Measurements from ENCODE around the gene SLC2A6. TPM values are rescaled to one million over a fixed set of nuclear protein-coding genes. Genes with fewer than 3 reads are reported as not detected.
"Not testable (repeated sequence)": the region's sequence is repeated elsewhere in the genome, so short reads cannot be mapped to it uniquely, and the experiment has no call there.

SLC2A6 gene
- total and polyA plus RNA-seq, 5 donors, result 1.7 to 4.0 (median 3.6) TPM

DNA sequence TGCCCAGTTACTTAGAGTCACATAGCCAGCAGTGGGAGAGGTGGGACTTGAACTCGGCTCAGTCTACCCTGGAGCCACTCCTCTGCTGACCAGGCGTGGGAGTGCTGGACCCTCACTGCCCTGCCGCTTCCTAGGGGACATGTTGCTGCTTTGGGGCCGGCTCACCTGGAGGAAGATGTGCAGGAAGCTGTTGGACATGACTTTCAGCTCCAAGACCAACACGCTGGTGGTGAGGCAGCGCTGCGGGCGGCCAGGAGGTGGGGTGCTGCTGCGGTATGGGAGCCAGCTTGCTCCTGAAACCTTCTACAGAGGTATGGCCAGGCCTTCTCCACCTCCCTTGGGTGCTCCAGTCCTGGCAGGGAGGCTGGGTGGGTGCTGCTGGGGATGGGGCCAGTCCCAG, 22.5 kb downstream of the SLC2A6 start:
- Histone ChIP-seq H3K9me3 (ENCODE audit: control insufficient read depth, low read length) (no peaks in the 10 kb centered on the region), H3K4me3 (ENCODE audit: low read length) (no peak overlapping the region), H3K4me1 (ENCODE audit: control insufficient read depth, insufficient read depth, low read length) (peaks cover 3% of the 10 kb centered on the region), H3K27ac (ENCODE audit: low read length) (no peak overlapping the region), H3K27me3 (ENCODE audit: control insufficient read depth, insufficient read depth) (no peaks in the 10 kb centered on the region)
- intact Hi-C loops (cut with DNase I), result no loop called here
- DNase-seq (peak in 1 of 3 donors; percentile 29), ATAC-seq (no peak)
- WGBS, result 93% methylated on average over 9 of the region's 9 CpGs

DNA sequence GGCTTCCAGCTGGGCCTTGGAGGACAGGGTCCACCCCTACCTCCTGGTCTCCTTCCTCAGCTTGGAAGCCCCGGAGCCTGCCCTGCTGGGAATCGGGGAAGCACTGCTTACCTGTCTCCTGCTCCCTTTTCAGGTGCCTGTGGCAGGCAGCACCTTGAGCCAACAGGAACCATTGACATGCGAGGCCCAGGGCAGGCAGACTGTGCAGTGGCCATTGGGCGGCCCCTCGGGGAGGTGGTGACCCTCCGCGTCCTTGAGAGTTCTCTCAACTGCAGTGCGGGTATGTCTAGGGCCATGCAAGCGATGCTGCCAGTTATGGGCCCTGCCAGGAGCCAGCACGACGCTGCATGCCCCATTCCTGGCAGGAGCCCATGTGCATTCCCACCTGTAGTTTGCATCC, 23.0 kb downstream of the SLC2A6 start:
- 94% methylated on average over 11 of the region's 11 CpGs for WGBS
- no peaks in the 10 kb centered on the region for H3K27me3 ChIP-seq (ENCODE audit: control insufficient read depth, insufficient read depth)
- intact Hi-C loops (cut with DNase I), result no loop called here

DNA sequence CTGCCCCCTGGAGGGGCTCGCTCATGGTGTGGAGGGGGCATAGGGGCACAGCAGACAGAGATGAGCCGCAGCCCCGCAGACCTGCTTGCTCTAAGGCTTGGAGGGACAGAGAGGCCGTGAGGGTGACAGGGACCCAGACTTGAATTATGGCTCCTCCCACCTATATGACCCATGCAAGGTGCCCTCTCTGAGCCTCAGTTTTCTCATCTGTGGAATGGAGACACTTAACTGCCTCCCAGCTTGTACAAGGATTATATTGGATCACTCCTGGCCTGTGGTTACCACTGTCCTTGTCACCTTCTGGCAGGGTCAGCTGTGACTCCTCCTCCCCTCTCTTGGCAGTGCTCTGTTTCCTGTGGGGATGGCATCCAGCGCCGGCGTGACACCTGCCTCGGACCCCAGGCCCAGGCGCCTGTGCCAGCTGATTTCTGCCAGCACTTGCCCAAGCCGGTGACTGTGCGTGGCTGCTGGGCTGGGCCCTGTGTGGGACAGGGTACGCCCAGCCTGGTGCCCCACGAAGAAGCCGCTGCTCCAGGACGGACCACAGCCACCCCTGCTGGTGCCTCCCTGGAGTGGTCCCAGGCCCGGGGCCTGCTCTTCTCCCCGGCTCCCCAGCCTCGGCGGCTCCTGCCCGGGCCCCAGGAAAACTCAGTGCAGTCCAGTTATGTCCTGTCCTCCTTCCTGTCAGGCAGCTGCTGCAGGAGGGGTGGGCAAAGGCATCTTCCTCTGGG, 23.8 kb downstream of the SLC2A6 start:
- 86% methylated on average over 20 of the region's 20 CpGs for WGBS
- no peak for ATAC-seq

More for the DNA sequence above, 23.0 kb downstream of the SLC2A6 start:
- Histone ChIP-seq H3K4me1 (ENCODE audit: control insufficient read depth, insufficient read depth, low read length) (peaks cover 3% of the 10 kb centered on the region), H3K9me3 (ENCODE audit: control insufficient read depth, low read length) (no peaks in the 10 kb centered on the region), H3K4me3 (ENCODE audit: low read length) (no peak overlapping the region), H3K27ac (ENCODE audit: low read length) (no peak overlapping the region)
- ATAC-seq (no peak), DNase-seq (peak in 1 of 3 donors; percentile 53)

DNA sequence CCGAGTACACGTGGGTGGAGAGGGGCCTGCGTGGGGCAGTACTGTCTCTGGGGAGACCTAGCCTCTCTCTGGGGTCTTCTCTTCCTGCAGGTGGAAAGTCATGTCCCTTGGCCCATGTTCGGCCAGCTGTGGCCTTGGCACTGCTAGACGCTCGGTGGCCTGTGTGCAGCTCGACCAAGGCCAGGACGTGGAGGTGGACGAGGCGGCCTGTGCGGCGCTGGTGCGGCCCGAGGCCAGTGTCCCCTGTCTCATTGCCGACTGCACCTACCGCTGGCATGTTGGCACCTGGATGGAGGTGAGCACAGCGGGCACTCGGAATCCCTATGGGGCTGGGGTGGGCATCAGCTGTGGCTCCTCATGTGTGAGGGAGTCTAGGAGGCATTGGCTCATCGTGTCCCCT, 24.6 kb downstream of the SLC2A6 start:
- no peak overlapping the region for H3K4me3 ChIP-seq (ENCODE audit: low read length)
- H3K27ac ChIP-seq (ENCODE audit: low read length), result no peak overlapping the region
- intact Hi-C loops (cut with DNase I), result no loop called here
- 83% methylated on average over 19 of the region's 19 CpGs for WGBS
- H3K4me1 ChIP-seq (ENCODE audit: control insufficient read depth, insufficient read depth, low read length), result no peaks in the 10 kb centered on the region
- DNase-seq (peak in 1 of 3 donors; percentile 32), ATAC-seq (no peak)
- H3K9me3 ChIP-seq (ENCODE audit: control insufficient read depth, low read length), result no peaks in the 10 kb centered on the region
- no peaks in the 10 kb centered on the region for H3K27me3 ChIP-seq (ENCODE audit: control insufficient read depth, insufficient read depth)

More for the DNA sequence above, 23.8 kb downstream of the SLC2A6 start:
- no peak overlapping the region for H3K27ac ChIP-seq (ENCODE audit: low read length)
- peak in 1 of 3 donors; percentile 35 for DNase-seq
- intact Hi-C loops (cut with DNase I), result no loop called here
- no peaks in the 10 kb centered on the region for H3K4me1 ChIP-seq (ENCODE audit: control insufficient read depth, insufficient read depth, low read length)
- H3K9me3 ChIP-seq (ENCODE audit: control insufficient read depth, low read length), result no peaks in the 10 kb centered on the region
- H3K4me3 ChIP-seq (ENCODE audit: low read length), result no peak overlapping the region
- no peaks in the 10 kb centered on the region for H3K27me3 ChIP-seq (ENCODE audit: control insufficient read depth, insufficient read depth)

DNA sequence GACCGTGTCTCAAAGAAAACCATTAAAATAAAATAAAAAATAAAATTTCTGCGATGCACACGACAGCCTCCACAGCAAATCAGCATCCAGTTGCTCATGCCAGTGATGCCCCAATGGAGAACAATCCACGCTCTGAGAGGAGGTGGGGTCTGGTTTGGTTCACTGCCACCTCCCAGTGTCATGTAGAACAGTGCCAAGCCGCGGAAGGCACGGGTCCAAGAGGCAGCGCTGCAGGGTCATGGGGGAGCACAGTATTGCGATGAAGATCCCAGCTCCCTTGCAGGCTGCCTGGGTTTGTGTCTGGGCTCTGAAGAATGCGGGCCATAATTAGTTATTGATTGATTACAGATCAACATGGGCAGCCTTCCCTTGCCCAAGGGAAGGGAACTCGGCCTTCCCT, 25.2 kb downstream of the SLC2A6 start:
- DNase-seq (peak in 1 of 3 donors; percentile 59), ATAC-seq (no peak)
- 50% methylated on average over 11 of the region's 11 CpGs for WGBS
- Histone ChIP-seq H3K9me3 (ENCODE audit: control insufficient read depth, low read length) (no peaks in the 10 kb centered on the region), H3K27me3 (ENCODE audit: control insufficient read depth, insufficient read depth) (no peaks in the 10 kb centered on the region), H3K4me3 (ENCODE audit: low read length) (no peak overlapping the region), H3K27ac (ENCODE audit: low read length) (no peak overlapping the region), H3K4me1 (ENCODE audit: control insufficient read depth, insufficient read depth, low read length) (no peaks in the 10 kb centered on the region)
- intact Hi-C loops (cut with DNase I), result no loop called here

DNA sequence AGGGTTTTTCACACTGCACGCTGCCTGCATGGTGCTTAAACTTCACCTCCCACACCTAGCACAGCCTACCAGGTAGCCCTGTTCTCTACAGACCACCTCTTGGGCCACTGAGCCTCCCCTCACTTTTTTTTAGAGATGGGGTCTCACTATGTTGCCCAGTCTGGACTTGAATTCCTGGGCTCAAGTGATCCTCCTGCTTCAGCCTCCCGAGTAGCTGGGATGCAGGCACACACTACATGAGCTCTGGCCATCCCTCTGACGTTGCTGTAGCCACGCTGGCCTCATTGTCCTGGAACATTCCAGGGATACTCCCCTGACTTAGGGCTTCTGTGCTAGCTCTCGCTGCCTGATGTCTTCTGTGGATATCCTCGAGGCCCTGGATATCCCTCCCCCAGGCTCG, 26.3 kb downstream of the SLC2A6 start:
- intact Hi-C loops (cut with DNase I), result no loop called here
- Histone ChIP-seq H3K27me3 (ENCODE audit: control insufficient read depth, insufficient read depth) (no peaks in the 10 kb centered on the region), H3K9me3 (ENCODE audit: control insufficient read depth, low read length) (no peaks in the 10 kb centered on the region), H3K4me1 (ENCODE audit: control insufficient read depth, insufficient read depth, low read length) (no peaks in the 10 kb centered on the region), H3K4me3 (ENCODE audit: low read length) (no peak overlapping the region), H3K27ac (ENCODE audit: low read length) (no peak overlapping the region)
- WGBS, result 86% methylated on average over 7 of the region's 7 CpGs
- ATAC-seq (no peak), DNase-seq (peak in 1 of 3 donors; percentile 2)

DNA sequence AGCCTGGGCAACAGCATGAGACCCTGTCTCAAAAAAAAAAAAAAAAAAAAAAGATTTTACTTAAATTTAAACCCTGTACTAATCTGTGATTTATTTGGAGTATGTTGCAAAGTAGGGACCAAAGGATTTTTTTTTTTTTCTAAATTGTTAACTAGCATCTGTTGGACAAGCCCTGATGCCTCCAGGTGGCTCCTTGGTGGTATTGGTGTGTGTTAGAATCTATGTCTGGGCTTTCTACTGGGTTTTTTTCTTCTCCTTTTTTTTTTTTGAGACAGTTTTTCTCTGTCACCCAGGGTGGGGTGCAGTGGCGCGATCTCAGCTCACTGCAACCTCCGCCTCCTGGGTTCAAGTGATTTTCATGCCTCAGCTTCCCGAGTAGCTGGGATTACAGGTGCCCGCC, 27.0 kb downstream of the SLC2A6 start:
- DNase-seq, result peak in 1 of 3 donors; percentile 9
- H3K4me3 ChIP-seq (ENCODE audit: low read length); H3K4me1 ChIP-seq (ENCODE audit: control insufficient read depth, insufficient read depth, low read length); intact Hi-C loops (cut with DNase I); H3K27me3 ChIP-seq (ENCODE audit: control insufficient read depth, insufficient read depth); ATAC-seq; H3K9me3 ChIP-seq (ENCODE audit: control insufficient read depth, low read length); H3K27ac ChIP-seq (ENCODE audit: low read length): not testable (repeated sequence)
- 97% methylated on average over 5 of the region's 5 CpGs for WGBS

DNA sequence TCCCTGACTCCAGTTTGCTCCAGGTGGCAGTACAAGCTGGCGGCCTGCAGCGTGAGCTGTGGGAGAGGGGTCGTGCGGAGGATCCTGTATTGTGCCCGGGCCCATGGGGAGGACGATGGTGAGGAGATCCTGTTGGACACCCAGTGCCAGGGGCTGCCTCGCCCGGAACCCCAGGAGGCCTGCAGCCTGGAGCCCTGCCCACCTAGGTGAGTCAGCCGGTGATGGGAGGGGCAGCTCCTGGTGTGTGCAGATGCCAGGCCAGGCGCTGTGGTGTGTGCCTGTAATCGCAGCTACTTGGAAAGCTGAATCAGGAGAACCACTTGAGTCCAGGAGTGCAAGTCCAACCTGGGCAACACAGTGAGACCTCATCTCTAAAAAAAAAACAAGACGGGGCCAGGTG, 29.1 kb downstream of the SLC2A6 start:
- Histone ChIP-seq H3K27me3 (ENCODE audit: control insufficient read depth, insufficient read depth) (no peaks in the 10 kb centered on the region), H3K4me1 (ENCODE audit: control insufficient read depth, insufficient read depth, low read length) (no peaks in the 10 kb centered on the region), H3K27ac (ENCODE audit: low read length) (no peak overlapping the region), H3K9me3 (ENCODE audit: control insufficient read depth, low read length) (no peaks in the 10 kb centered on the region), H3K4me3 (ENCODE audit: low read length) (no peak overlapping the region)
- peak in 1 of 2 donors; percentile 11 for ATAC-seq
- peak in 1 of 3 donors; percentile 37 for DNase-seq
- intact Hi-C loops (cut with DNase I), result no loop called here
- WGBS, result 93% methylated on average over 12 of the region's 12 CpGs

DNA sequence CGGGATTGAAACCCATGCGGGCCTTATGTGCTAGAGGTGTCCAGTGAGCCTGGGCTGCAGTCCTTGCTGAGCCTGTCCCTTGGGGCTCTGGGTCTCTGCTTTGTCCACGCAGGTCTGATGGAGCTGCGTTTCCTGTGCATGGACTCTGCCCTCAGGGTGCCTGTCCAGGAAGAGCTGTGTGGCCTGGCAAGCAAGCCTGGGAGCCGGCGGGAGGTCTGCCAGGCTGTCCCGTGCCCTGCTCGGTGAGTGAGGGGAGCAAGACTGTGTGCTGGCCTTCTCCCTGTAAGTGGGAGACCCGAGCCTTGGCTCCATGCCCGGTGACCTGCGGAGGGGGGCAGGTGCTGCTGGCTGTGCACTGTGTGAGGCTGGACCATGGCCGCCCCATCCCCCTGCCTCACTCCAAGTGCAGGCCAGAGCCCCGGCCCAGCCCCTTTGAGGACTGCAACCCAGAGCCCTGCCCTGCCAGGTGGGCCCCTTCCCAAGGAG, 30.4 kb downstream of the SLC2A6 start:
- WGBS, result 58% methylated on average over 13 of the region's 13 CpGs
- H3K9me3 ChIP-seq (ENCODE audit: control insufficient read depth, low read length), result no peaks in the 10 kb centered on the region
- no peaks in the 10 kb centered on the region for H3K27me3 ChIP-seq (ENCODE audit: control insufficient read depth, insufficient read depth)
- DNase-seq, result peak in 1 of 3 donors; percentile 43
- H3K4me1 ChIP-seq (ENCODE audit: control insufficient read depth, insufficient read depth, low read length), result no peaks in the 10 kb centered on the region
- H3K27ac ChIP-seq (ENCODE audit: low read length), result no peak overlapping the region
- intact Hi-C loops (cut with DNase I), result no loop called here
- ATAC-seq, result peak; percentile 19 to 20
- H3K4me3 ChIP-seq (ENCODE audit: low read length), result no peak overlapping the region

DNA sequence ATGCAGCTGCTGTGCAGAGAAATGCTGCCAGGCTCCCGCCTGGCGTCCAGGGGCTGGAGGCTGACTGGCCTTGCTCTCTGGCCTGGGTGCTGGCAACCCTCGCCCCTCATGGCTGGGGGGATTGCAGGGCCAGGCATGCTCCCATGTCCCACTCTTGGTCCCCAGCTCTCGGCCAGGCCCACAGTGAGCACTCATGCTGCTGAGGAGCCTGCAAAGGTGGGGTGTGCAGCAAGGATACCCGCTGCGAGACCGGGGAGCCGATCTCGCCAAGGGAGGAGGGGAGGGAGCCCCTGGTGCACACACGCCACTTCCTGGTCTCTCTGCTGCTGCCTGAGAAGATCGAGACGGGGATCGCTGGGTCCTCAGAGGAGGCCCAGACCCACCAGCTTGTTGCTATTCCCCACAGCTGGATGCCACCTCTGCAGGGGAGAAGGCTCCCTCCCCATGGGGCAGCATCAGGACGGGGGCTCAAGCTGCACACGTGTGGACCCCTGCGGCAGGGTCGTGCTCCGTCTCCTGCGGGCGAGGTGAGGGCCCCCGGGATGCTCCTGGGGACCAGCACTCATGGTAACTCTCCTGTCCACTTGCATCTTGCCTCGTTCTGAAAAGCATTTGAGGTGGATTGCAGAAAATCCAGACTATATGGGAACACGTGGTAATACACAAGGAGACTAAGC, 33.5 kb downstream of the SLC2A6 start:
- Histone ChIP-seq H3K9me3 (ENCODE audit: control insufficient read depth, low read length) (no peaks in the 10 kb centered on the region), H3K4me1 (ENCODE audit: control insufficient read depth, insufficient read depth, low read length) (no peaks in the 10 kb centered on the region), H3K27me3 (ENCODE audit: control insufficient read depth, insufficient read depth) (no peaks in the 10 kb centered on the region), H3K27ac (ENCODE audit: low read length) (no peak overlapping the region), H3K4me3 (ENCODE audit: low read length) (no peak overlapping the region)
- DNase-seq, result peak in 1 of 3 donors; percentile 16
- WGBS, result 81% methylated on average over 23 of the region's 23 CpGs
- intact Hi-C loops (cut with DNase I), result no loop called here
- ATAC-seq, result no peak

DNA sequence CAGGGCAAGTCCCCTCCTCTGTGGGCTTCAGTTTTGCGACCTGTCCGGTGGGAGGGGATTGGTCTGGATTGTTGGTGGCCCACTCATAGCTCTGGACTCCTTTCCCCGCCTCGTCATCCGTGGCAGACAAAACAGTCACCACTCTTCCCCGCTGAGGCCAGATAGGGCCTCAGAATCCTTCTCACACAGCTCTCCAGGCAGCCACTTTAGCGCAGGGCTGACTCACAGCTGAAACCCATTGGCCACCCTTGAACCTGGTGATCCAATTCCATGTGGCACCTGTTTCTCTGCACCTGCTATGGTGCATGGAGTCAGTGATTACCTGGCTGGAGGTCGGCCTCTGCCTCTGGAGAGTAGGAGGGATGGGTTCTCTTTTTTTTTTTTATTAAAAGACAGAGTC, 34.9 kb downstream of the SLC2A6 start:
- ATAC-seq (no peak), DNase-seq (no peak)
- H3K4me3 ChIP-seq (ENCODE audit: low read length), result no peak overlapping the region
- H3K4me1 ChIP-seq (ENCODE audit: control insufficient read depth, insufficient read depth, low read length), result no peaks in the 10 kb centered on the region
- intact Hi-C loops (cut with DNase I), result no loop called here
- no peak overlapping the region for H3K27ac ChIP-seq (ENCODE audit: low read length)
- no peaks in the 10 kb centered on the region for H3K27me3 ChIP-seq (ENCODE audit: control insufficient read depth, insufficient read depth)
- no peaks in the 10 kb centered on the region for H3K9me3 ChIP-seq (ENCODE audit: control insufficient read depth, low read length)
- WGBS, result 74% methylated on average over 8 of the region's 8 CpGs
